ENCODE data around the gene ZNF775.

Gene ZNF775

GRCh38 chr7:150379441-150380379 lies 580 bp downstream of the ZNF775 start:
- DNase-seq = no peak
- Histone ChIP-seq H3K36me3 (replicated peaks) (peaks cover under 1% of the 10 kb centered on the region), H3K4me3 (ENCODE audit: low read depth, low read length) (peak overlapping the region; percentile 81), H3K27ac (no peak overlapping the region), H3K27me3 (replicated peaks) (no peaks in the 10 kb centered on the region)
- in situ Hi-C loops (cut with HindIII; ENCODE audit: low pct_ligation_motif_present, low sequenced_read_pairs) = no loop called here
- TF ChIP-seq CTCF (IDR thresholded peaks at IDR 0.05; ENCODE audit: low read depth, low read length, missing control alignments) = no peak

GRCh38 chr7:150380463-150380862 lies 1.3 kb downstream of the ZNF775 start:
- no peak for DNase-seq
- Histone ChIP-seq H3K27ac (no peak overlapping the region), H3K27me3 (replicated peaks) (no peaks in the 10 kb centered on the region), H3K36me3 (replicated peaks) (no peaks in the 10 kb centered on the region), H3K4me3 (ENCODE audit: low read depth, low read length) (peak overlapping the region; percentile 24)
- in situ Hi-C loops (cut with HindIII; ENCODE audit: low pct_ligation_motif_present, low sequenced_read_pairs) = no loop called here
- TF ChIP-seq CTCF (IDR thresholded peaks at IDR 0.05; ENCODE audit: low read depth, low read length, missing control alignments) = no peak

- in situ Hi-C loops (cut with HindIII; ENCODE audit: low pct_ligation_motif_present, low sequenced_read_pairs) = no loop called here
- no peak for DNase-seq
- H3K36me3 ChIP-seq (replicated peaks) = no peaks in the 10 kb centered on the region
- H3K27me3 ChIP-seq (replicated peaks) = no peaks in the 10 kb centered on the region
- H3K4me3 ChIP-seq (ENCODE audit: low read depth, low read length) = no peak overlapping the region
- H3K27ac ChIP-seq = no peak overlapping the region
- no peak for TF ChIP-seq CTCF (IDR thresholded peaks at IDR 0.05; ENCODE audit: low read depth, low read length, missing control alignments)
Measured at GRCh38 chr7:150381096-150381495, 2.0 kb downstream of the ZNF775 start.

DNA sequence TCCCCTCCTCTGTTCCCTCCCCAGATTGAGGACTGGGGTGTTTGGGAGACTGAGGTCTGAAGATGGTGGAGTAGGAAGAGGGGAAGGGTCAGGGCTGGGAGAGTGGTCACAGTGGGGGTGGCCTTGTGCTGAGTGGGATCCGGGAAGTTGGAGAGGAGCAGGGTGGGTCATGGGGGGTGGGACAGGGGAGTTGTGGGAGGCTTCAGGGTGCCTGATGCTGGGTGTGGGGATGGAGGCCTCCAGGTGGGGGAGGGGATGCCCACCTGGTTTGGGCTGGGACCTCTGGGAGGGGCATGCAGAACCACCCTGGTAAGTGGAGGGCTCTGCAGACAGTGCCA lies 2.6 kb downstream of the ZNF775 start:
- Histone ChIP-seq H3K27ac (no peak overlapping the region), H3K4me3 (ENCODE audit: low read depth, low read length) (no peak overlapping the region), H3K36me3 (replicated peaks) (no peaks in the 10 kb centered on the region), H3K27me3 (replicated peaks) (no peaks in the 10 kb centered on the region)
- in situ Hi-C loops (cut with HindIII; ENCODE audit: low pct_ligation_motif_present, low sequenced_read_pairs) = no loop called here
- no peak for DNase-seq
- TF ChIP-seq CTCF (IDR thresholded peaks at IDR 0.05; ENCODE audit: low read depth, low read length, missing control alignments) = no peak

GRCh38 chr7:150382123-150382843 lies 3.2 kb downstream of the ZNF775 start:
- no peak for DNase-seq
- H3K27me3 ChIP-seq (replicated peaks) = no peaks in the 10 kb centered on the region
- no peak for TF ChIP-seq CTCF (IDR thresholded peaks at IDR 0.05; ENCODE audit: low read depth, low read length, missing control alignments)
- no peak overlapping the region for H3K27ac ChIP-seq
- no peaks in the 10 kb centered on the region for H3K36me3 ChIP-seq (replicated peaks)
- no peak overlapping the region for H3K4me3 ChIP-seq (ENCODE audit: low read depth, low read length)
- in situ Hi-C loops (cut with HindIII; ENCODE audit: low pct_ligation_motif_present, low sequenced_read_pairs) = no loop called here
